T-cell (primary cell): ENCODE results near the gene MAPT. TPM values are rescaled to one million over a fixed set of nuclear protein-coding genes. Genes with fewer than 3 reads are reported as not detected.
A peak's percentile ranks its signal among the peaks of the same experiment; 100 is the strongest.
"Not testable (repeated sequence)": the region's sequence is repeated elsewhere in the genome, so short reads cannot be mapped to it uniquely, and the experiment has no call there.

Source experiments
- ATAC-seq, 4 experiments: fragments of 200-7000 bp in 3 of 4; fragments of 150-1000 bp in 1 of 4; cut with Tn5 transposase; replicated peaks in 1 of 4; 1 replicate in 3 of 4; 2 replicates in 1 of 4; pipeline ENCODE4 v1.10.0; 2021; ENCODE audit warnings: moderate library complexity in 3 of 4, mild to moderate bottlenecking in 2 of 4, moderate number of reproducible peaks in 1 of 4
- CTCF ChIA-PET, 2 donors: fragments of 300-600 bp; sonication (Branson Sonifier 250); formaldehyde crosslinking; loops; one replicate each; lab custom pipeline; 2022; ENCODE audit warnings: antibody characterized with exemption in 2 of 2; lab: Charles Lee
- POLR2A ChIA-PET, 2 donors: fragments of 300-600 bp; sonication (Branson Sonifier 250); formaldehyde crosslinking; loops; one replicate each; lab custom pipeline; 2022; ENCODE audit warnings: antibody characterized with exemption in 2 of 2; lab: Charles Lee
- DNase-seq, 35 experiments: peaks; one replicate each; pipeline versions ENCODE4 v3.0.0 to v3.0.0-alpha.2; 2013 to 2023
- H3K27ac ChIP-seq: one replicate; pipeline ENCODE4 v1.5.1; 2013; ENCODE audit warnings: low read length
- H3K27me3 ChIP-seq, 2 experiments: replicated peaks in 1 of 2; 1 replicate in 1 of 2; 2 replicates in 1 of 2; pipeline versions ENCODE4 v1.6.1 to v1.7.0; 2013; ENCODE audit warnings: low read length in 1 of 2, mixed read lengths in 1 of 2; ENCODE audit not compliant: control insufficient read depth in 2 of 2, insufficient read depth in 2 of 2; ENCODE audit errors: extremely low read depth in 1 of 2
- H3K36me3 ChIP-seq, 2 donors: 1 replicate in 1 of 2; 2 replicates in 1 of 2; pipeline versions ENCODE4 v1.6.1 to v1.7.0; 2013; ENCODE audit warnings: low read length in 1 of 2; ENCODE audit not compliant: control insufficient read depth in 2 of 2, insufficient read depth in 1 of 2; ENCODE audit errors: extremely low read depth in 1 of 2
- H3K4me1 ChIP-seq, 2 experiments: 1 replicate in 1 of 2; 2 replicates in 1 of 2; pipeline versions ENCODE4 v1.6.1 to v1.7.0; 2013; ENCODE audit warnings: low read length in 2 of 2, mixed read lengths in 1 of 2; ENCODE audit not compliant: insufficient read depth in 2 of 2, control insufficient read depth in 1 of 2; ENCODE audit errors: extremely low read depth in 1 of 2
- H3K4me3 ChIP-seq, 2 donors: 1 replicate in 1 of 2; 2 replicates in 1 of 2; pipeline versions ENCODE4 v1.5.1 to v1.7.0; 2013; ENCODE audit warnings: mild to moderate bottlenecking in 2 of 2, low read length in 1 of 2, moderate library complexity in 1 of 2; ENCODE audit not compliant: control insufficient read depth in 1 of 2; ENCODE audit errors: extremely low read depth in 1 of 2
- H3K9me3 ChIP-seq: 2 replicates; pipeline ENCODE4 v1.7.0; 2013
- H3K27ac Mint-ChIP-seq, 2 donors: one replicate each; pipeline ENCODE4 v1.8.0; 2020 to 2021; ENCODE audit warnings: mild to moderate bottlenecking in 2 of 2, mixed read lengths in 2 of 2
- H3K27me3 Mint-ChIP-seq, 2 donors: one replicate each; pipeline ENCODE4 v1.8.0; 2021 to 2022; ENCODE audit warnings: mixed read lengths in 2 of 2
- H3K36me3 Mint-ChIP-seq: one replicate; pipeline ENCODE4 v1.8.0; 2021; ENCODE audit warnings: mixed read lengths
- H3K4me1 Mint-ChIP-seq, 3 donors: one replicate each; pipeline ENCODE4 v1.8.0; 2020 to 2022; ENCODE audit warnings: mixed read lengths in 3 of 3, mild to moderate bottlenecking in 1 of 3
- H3K4me3 Mint-ChIP-seq, 3 donors: one replicate each; pipeline ENCODE4 v1.8.0; 2020 to 2022; ENCODE audit warnings: mild to moderate bottlenecking in 3 of 3, mixed read lengths in 3 of 3, moderate library complexity in 3 of 3
- H3K9me3 Mint-ChIP-seq, 3 donors: one replicate each; pipeline ENCODE4 v1.8.0; 2020 to 2022; ENCODE audit warnings: mixed read lengths in 3 of 3
- WGBS: methylation state at CpG from one replicate; pipeline ENCODE4 v1.1.5; 2013; ENCODE audit warnings: missing lambda C conversion rate; ENCODE audit not compliant: insufficient coverage; 5-methylcytosine and 5-hydroxymethylcytosine counted together
- total RNA-seq, 35 experiments: library from RNA in 6 of 35; stranded (reverse) in 6 of 35; fragments of 120-200 nt in 1 of 35; gene quantifications; one replicate each; pipeline versions ENCODE4 v1.2.1 to v1.2.4 and lab custom pipeline; 2013 to 2026

MAPT gene
- total RNA-seq, 5 donors from 2014 or later (not counting 1 experiment from before 2014, with no cell fraction given): 0.86 to 1.8 (median 1.2) TPM

GRCh38 chr17:46013127-46013501 lies 118.8 kb downstream of the MAPT start:
- H3K36me3 Mint-ChIP-seq: no peaks in the 10 kb centered on the region
- H3K27me3 Mint-ChIP-seq: peaks cover 0 to 5% of the 10 kb centered on the region in 2 donors
- H3K36me3 ChIP-seq: no peaks in the 10 kb centered on the region
- ATAC-seq (no peak), DNase-seq (no peak)
- H3K4me3 ChIP-seq: no peak overlapping the region
- no peaks in the 10 kb centered on the region for H3K9me3 Mint-ChIP-seq
- peaks cover 0 to 3% (median 1%) of the 10 kb centered on the region in 3 donors for H3K4me1 Mint-ChIP-seq
- peaks cover 0 to 2% of the 10 kb centered on the region in 2 experiments for H3K4me1 ChIP-seq
- POLR2A ChIA-PET: no interaction called here
- CTCF ChIA-PET: no interaction called here
- no peak overlapping the region for H3K27ac ChIP-seq
- H3K4me3 Mint-ChIP-seq: no peak overlapping the region
- no peaks in the 10 kb centered on the region for H3K9me3 ChIP-seq
- H3K27ac Mint-ChIP-seq: no peak overlapping the region
- WGBS: 96% methylated on average over 2 of the region's 7 CpGs
- H3K27me3 ChIP-seq: peaks cover 0 to 15% of the 10 kb centered on the region in 2 experiments

DNA sequence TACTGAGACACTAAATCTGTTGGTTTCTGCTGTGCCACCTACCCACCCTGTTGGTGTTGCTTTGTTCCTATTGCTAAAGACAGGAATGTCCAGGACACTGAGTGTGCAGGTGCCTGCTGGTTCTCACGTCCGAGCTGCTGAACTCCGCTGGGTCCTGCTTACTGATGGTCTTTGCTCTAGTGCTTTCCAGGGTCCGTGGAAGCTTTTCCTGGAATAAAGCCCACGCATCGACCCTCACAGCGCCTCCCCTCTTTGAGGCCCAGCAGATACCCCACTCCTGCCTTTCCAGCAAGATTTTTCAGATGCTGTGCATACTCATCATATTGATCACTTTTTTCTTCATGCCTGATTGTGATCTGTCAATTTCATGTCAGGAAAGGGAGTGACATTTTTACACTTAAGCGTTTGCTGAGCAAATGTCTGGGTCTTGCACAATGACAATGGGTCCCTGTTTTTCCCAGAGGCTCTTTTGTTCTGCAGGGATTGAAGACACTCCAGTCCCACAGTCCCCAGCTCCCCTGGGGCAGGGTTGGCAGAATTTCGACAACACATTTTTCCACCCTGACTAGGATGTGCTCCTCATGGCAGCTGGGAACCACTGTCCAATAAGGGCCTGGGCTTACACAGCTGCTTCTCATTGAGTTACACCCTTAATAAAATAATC lies 119.3 kb downstream of the MAPT start:
- Mint-ChIP-seq H3K27me3 (peaks cover 0 to 5% of the 10 kb centered on the region in 2 donors), H3K4me3 (no peak overlapping the region), H3K9me3 (no peaks in the 10 kb centered on the region), H3K36me3 (no peaks in the 10 kb centered on the region), H3K27ac (no peak overlapping the region), H3K4me1 (peaks cover 0 to 8% (median 6%) of the 10 kb centered on the region in 3 donors)
- Histone ChIP-seq H3K4me3 (no peak overlapping the region), H3K36me3 (no peaks in the 10 kb centered on the region), H3K4me1 (peaks cover 0 to 7% of the 10 kb centered on the region in 2 experiments), H3K9me3 (no peaks in the 10 kb centered on the region), H3K27me3 (peaks cover 0 to 14% of the 10 kb centered on the region in 2 experiments), H3K27ac (no peak overlapping the region)
- no peak for ATAC-seq
- DNase-seq: no peak
- WGBS: 90% methylated on average over 9 of the region's 9 CpGs
- POLR2A ChIA-PET: no interaction called here
- CTCF ChIA-PET: interaction anchor here in 1 of 2 donors (0.5 kb wide), 1 partner anchor 1759 kb away, joined by 4 read pairs; no protein-coding TSS in a partner anchor

- not testable (repeated sequence) for DNase-seq, H3K36me3 Mint-ChIP-seq, H3K9me3 ChIP-seq, H3K9me3 Mint-ChIP-seq, H3K36me3 ChIP-seq, H3K27me3 ChIP-seq, H3K27me3 Mint-ChIP-seq, ATAC-seq, H3K4me3 ChIP-seq
- CTCF ChIA-PET: interaction anchor here in 1 of 2 donors (0.6 to 1.3 kb wide), 3 partner anchors 173 to 248 kb away, joined by 4 to 10 read pairs (median 5); partner anchors contain the start of gene KANSL1
- peak overlapping the region; percentile 88 for H3K27ac ChIP-seq
- peaks cover 0 to 41% of the 10 kb centered on the region in 2 experiments for H3K4me1 ChIP-seq
- 83% methylated on average over 6 of the region's 8 CpGs for whole genome bisulfite sequencing
- Mint-ChIP-seq H3K4me3 (peak overlapping the region in 1 of 3 donors; percentile 22), H3K27ac (peak overlapping the region; percentile 95 to 96), H3K4me1 (peaks cover 12 to 36% (median 22%) of the 10 kb centered on the region in 3 donors)
- POLR2A ChIA-PET: interaction anchor here (0.6 kb wide), 2 partner anchors 12 to 248 kb away, joined by 3 to 5 read pairs; no protein-coding TSS in a partner anchor
Observed at GRCh38 chr17:46019408-46019925, 125.1 kb downstream of the MAPT start.

GRCh38 chr17:46020023-46020761 lies 125.8 kb downstream of the MAPT start:
- Mint-ChIP-seq H3K4me1 (peaks cover 12 to 36% (median 22%) of the 10 kb centered on the region in 3 donors), H3K27me3 (no peaks in the 10 kb centered on the region), H3K36me3 (peaks cover 8% of the 10 kb centered on the region), H3K4me3 (peak overlapping the region in 1 of 3 donors; percentile 22), H3K9me3 (no peaks in the 10 kb centered on the region), H3K27ac (peak overlapping the region; percentile 95 to 96)
- ATAC-seq: peak; percentile 96 to 99 (median 98)
- peak; percentile 30 to 82 (median 68) for DNase-seq
- CTCF ChIA-PET: interaction anchor here in 1 of 2 donors (0.6 to 1.3 kb wide), 8 partner anchors 166 to 1078 kb away, joined by 3 to 10 read pairs (median 4); partner anchors contain the start of gene KANSL1
- Histone ChIP-seq H3K4me1 (peaks cover 0 to 41% of the 10 kb centered on the region in 2 experiments), H3K27ac (peak overlapping the region; percentile 88), H3K36me3 (peaks cover 2 to 7% of the 10 kb centered on the region in 2 donors), H3K9me3 (no peaks in the 10 kb centered on the region), H3K27me3 (no peaks in the 10 kb centered on the region), H3K4me3 (no peak overlapping the region)
- POLR2A ChIA-PET: interaction anchor here in 1 of 2 donors (0.6 kb wide), 1 partner anchor 872 kb away, joined by 3 read pairs; no protein-coding TSS in a partner anchor
- 44% methylated on average over 9 of the region's 14 CpGs for WGBS

GRCh38 chr17:46020998-46021397 lies 126.6 kb downstream of the MAPT start:
- 97% methylated on average over 11 of the region's 12 CpGs for WGBS
- no peaks in the 10 kb centered on the region for H3K27me3 Mint-ChIP-seq
- DNase-seq (no peak), ATAC-seq (no peak)
- no peaks in the 10 kb centered on the region for H3K9me3 ChIP-seq
- ChIA-PET POLR2A (interaction anchor here in 1 of 2 donors (0.6 kb wide), 1 partner anchor 872 kb away, joined by 3 read pairs; no protein-coding TSS in a partner anchor), CTCF (interaction anchor here in 1 of 2 donors (0.6 to 1.3 kb wide), 4 partner anchors 172 to 1077 kb away, joined by 4 to 5 read pairs (median 5); partner anchors contain the start of gene KANSL1)
- peak overlapping the region; percentile 88 for H3K27ac ChIP-seq
- H3K27ac Mint-ChIP-seq: peak overlapping the region; percentile 95 to 96
- peaks cover 0 to 41% of the 10 kb centered on the region in 2 experiments for H3K4me1 ChIP-seq
- no peaks in the 10 kb centered on the region for H3K9me3 Mint-ChIP-seq
- H3K36me3 Mint-ChIP-seq: peaks cover 8% of the 10 kb centered on the region
- peaks cover 12 to 43% (median 22%) of the 10 kb centered on the region in 3 donors for H3K4me1 Mint-ChIP-seq
- no peak overlapping the region for H3K4me3 ChIP-seq
- no peak overlapping the region for H3K4me3 Mint-ChIP-seq
- peaks cover 3 to 9% of the 10 kb centered on the region in 2 donors for H3K36me3 ChIP-seq
- no peaks in the 10 kb centered on the region for H3K27me3 ChIP-seq

DNA sequence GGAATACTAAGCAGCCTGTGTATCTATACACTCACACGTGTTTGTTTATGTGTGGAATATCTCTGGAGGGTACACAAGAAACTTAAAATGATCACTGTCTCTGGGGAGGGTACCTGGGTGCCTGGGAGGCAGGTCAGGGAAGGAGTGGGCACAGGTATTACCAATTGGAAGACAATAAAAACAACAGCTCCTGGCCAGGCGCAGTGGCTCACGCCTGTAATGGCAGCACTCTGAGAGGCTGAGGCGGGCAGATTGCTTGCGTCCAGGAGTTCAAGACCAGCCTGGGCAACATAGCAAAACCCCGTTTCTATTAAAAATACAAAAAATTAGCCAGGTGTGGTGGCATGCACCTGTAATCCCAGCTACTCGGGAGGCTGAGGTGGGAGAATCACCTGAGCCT lies 129.0 kb downstream of the MAPT start:
- ATAC-seq, H3K27me3 Mint-ChIP-seq, DNase-seq, H3K4me3 Mint-ChIP-seq, H3K4me3 ChIP-seq, CTCF ChIA-PET, H3K27ac ChIP-seq, H3K9me3 Mint-ChIP-seq, H3K36me3 Mint-ChIP-seq, POLR2A ChIA-PET, H3K27me3 ChIP-seq, H3K9me3 ChIP-seq: not testable (repeated sequence)
- H3K4me1 Mint-ChIP-seq: peaks cover 12 to 44% (median 19%) of the 10 kb centered on the region in 3 donors
- H3K36me3 ChIP-seq: peaks cover 6 to 20% of the 10 kb centered on the region in 2 donors
- WGBS: 100% methylated on average over 3 of the region's 7 CpGs
- H3K4me1 ChIP-seq: peaks cover 0 to 36% of the 10 kb centered on the region in 2 experiments
- peak overlapping the region in 1 of 2 donors; percentile 23 for H3K27ac Mint-ChIP-seq
